D721Med (cell line): ENCODE measurements around the gene ZNF639.

Experiments used
- DNase-seq: peaks from one replicate; pipeline ENCODE4 v3.0.0; 2011; ENCODE audit warnings: low spot score; ENCODE audit not compliant: insufficient read length
- FAIRE-seq: peaks from 2 replicates; lab custom pipeline; 2011; peaks lifted over from hg19 to GRCh38; lab: Jason Lieb, UNC
- CTCF ChIP-seq: IDR thresholded peaks from 2 replicates; pipeline ENCODE4 v1.5.1; 2012; ENCODE audit warnings: mild to moderate bottlenecking, control low read depth; ENCODE audit not compliant: insufficient read depth; ENCODE audit errors: missing control alignments

ZNF639 gene

GRCh38 chr3:179281825-179282224, 41.0 kb upstream of the ZNF639 start:
- no peak for FAIRE-seq
- no peak for DNase-seq
- TF ChIP-seq CTCF: no peak

GRCh38 chr3:179286331-179286730, 36.5 kb upstream of the ZNF639 start:
- FAIRE-seq: peak; percentile 73
- no peak for TF ChIP-seq CTCF
- DNase-seq: no peak

GRCh38 chr3:179288845-179289244, 34.0 kb upstream of the ZNF639 start:
- TF ChIP-seq CTCF: no peak
- DNase-seq (no peak), FAIRE-seq (peak; percentile 21)

GRCh38 chr3:179289295-179289694, 33.5 kb upstream of the ZNF639 start:
- FAIRE-seq (peak; percentile 21), DNase-seq (no peak)
- no peak for TF ChIP-seq CTCF

- FAIRE-seq: no peak
- DNase-seq: no peak
- no peak for TF ChIP-seq CTCF
These were observed 30.4 kb upstream of the ZNF639 start for GRCh38 chr3:179292450-179292849.

- TF ChIP-seq CTCF: no peak
- FAIRE-seq: no peak
- no peak for DNase-seq
These were observed 24.7 kb upstream of the ZNF639 start for GRCh38 chr3:179297971-179298725.

GRCh38 chr3:179299316-179299715, 23.5 kb upstream of the ZNF639 start:
- FAIRE-seq (no peak), DNase-seq (no peak)
- no peak for TF ChIP-seq CTCF
